Activated naive CD8-positive, alpha-beta T cell treated with anti-CD3 and anti-CD28 coated beads, Interleukin-2, amount 50 U/mL, for 24 hours (primary cell): ENCODE data around the gene ADCY1.

Experiments used
- ATAC-seq: fragments of 150-1000 bp; cut with Tn5 transposase; one replicate; pipeline ENCODE4 v1.10.0; 2021
- DNase-seq: peaks from one replicate; pipeline ENCODE4 v3.0.0; 2021
- H3K27ac Mint-ChIP-seq: one replicate; pipeline ENCODE4 v1.8.0; 2021; ENCODE audit warnings: mild to moderate bottlenecking, mixed read lengths
- H3K27me3 Mint-ChIP-seq: one replicate; pipeline ENCODE4 v1.8.0; 2021; ENCODE audit warnings: mixed read lengths
- H3K36me3 Mint-ChIP-seq: one replicate; pipeline ENCODE4 v1.8.0; 2021; ENCODE audit warnings: low read depth, mixed read lengths
- H3K4me1 Mint-ChIP-seq: one replicate; pipeline ENCODE4 v1.8.0; 2021; ENCODE audit warnings: mixed read lengths
- H3K4me3 Mint-ChIP-seq: one replicate; pipeline ENCODE4 v1.8.0; 2021; ENCODE audit warnings: mild to moderate bottlenecking, moderate library complexity, mixed read lengths
- H3K9me3 Mint-ChIP-seq: one replicate; pipeline ENCODE4 v1.8.0; 2021; ENCODE audit warnings: mixed read lengths

The ADCY1 gene

GRCh38 chr7:45644237-45644636 is 70.1 kb downstream of the ADCY1 start:
- peaks cover 2% of the 10 kb centered on the region for H3K27me3 Mint-ChIP-seq
- ATAC-seq, result no peak
- no peak for DNase-seq
- H3K4me1 Mint-ChIP-seq, result no peaks in the 10 kb centered on the region
- H3K27ac Mint-ChIP-seq, result no peak overlapping the region
- H3K4me3 Mint-ChIP-seq, result no peak overlapping the region
- H3K36me3 Mint-ChIP-seq, result no peaks in the 10 kb centered on the region
- no peaks in the 10 kb centered on the region for H3K9me3 Mint-ChIP-seq

GRCh38 chr7:45645141-45645969 is 71.2 kb downstream of the ADCY1 start:
- H3K27ac Mint-ChIP-seq, result no peak overlapping the region
- no peak for DNase-seq
- H3K9me3 Mint-ChIP-seq, result no peaks in the 10 kb centered on the region
- H3K27me3 Mint-ChIP-seq, result peaks cover 2% of the 10 kb centered on the region
- H3K36me3 Mint-ChIP-seq, result no peaks in the 10 kb centered on the region
- ATAC-seq, result no peak
- no peak overlapping the region for H3K4me3 Mint-ChIP-seq
- H3K4me1 Mint-ChIP-seq, result no peaks in the 10 kb centered on the region

- no peak for ATAC-seq
- Mint-ChIP-seq H3K36me3 (no peaks in the 10 kb centered on the region), H3K27ac (no peak overlapping the region), H3K4me1 (no peaks in the 10 kb centered on the region), H3K9me3 (no peaks in the 10 kb centered on the region), H3K4me3 (no peak overlapping the region), H3K27me3 (peaks cover under 1% of the 10 kb centered on the region)
- no peak for DNase-seq
Measured at GRCh38 chr7:45646207-45646821, 72.1 kb downstream of the ADCY1 start.

GRCh38 chr7:45646996-45647825 is 73.0 kb downstream of the ADCY1 start:
- ATAC-seq, result no peak
- H3K27me3 Mint-ChIP-seq, result no peaks in the 10 kb centered on the region
- no peak overlapping the region for H3K4me3 Mint-ChIP-seq
- DNase-seq, result no peak
- no peak overlapping the region for H3K27ac Mint-ChIP-seq
- no peaks in the 10 kb centered on the region for H3K36me3 Mint-ChIP-seq
- H3K4me1 Mint-ChIP-seq, result no peaks in the 10 kb centered on the region
- H3K9me3 Mint-ChIP-seq, result no peaks in the 10 kb centered on the region

- Mint-ChIP-seq H3K4me1 (no peaks in the 10 kb centered on the region), H3K9me3 (no peaks in the 10 kb centered on the region), H3K27me3 (no peaks in the 10 kb centered on the region), H3K4me3 (no peak overlapping the region), H3K27ac (no peak overlapping the region), H3K36me3 (no peaks in the 10 kb centered on the region)
- DNase-seq (no peak), ATAC-seq (no peak)
Measured at GRCh38 chr7:45647967-45648670, 74.0 kb downstream of the ADCY1 start.

GRCh38 chr7:45648671-45648995 is 74.5 kb downstream of the ADCY1 start:
- H3K36me3 Mint-ChIP-seq, result no peaks in the 10 kb centered on the region
- no peak overlapping the region for H3K27ac Mint-ChIP-seq
- no peak overlapping the region for H3K4me3 Mint-ChIP-seq
- H3K4me1 Mint-ChIP-seq, result no peaks in the 10 kb centered on the region
- no peaks in the 10 kb centered on the region for H3K27me3 Mint-ChIP-seq
- ATAC-seq, result no peak
- H3K9me3 Mint-ChIP-seq, result no peaks in the 10 kb centered on the region
- no peak for DNase-seq

- Mint-ChIP-seq H3K36me3 (no peaks in the 10 kb centered on the region), H3K27me3 (no peaks in the 10 kb centered on the region), H3K27ac (no peak overlapping the region), H3K4me1 (no peaks in the 10 kb centered on the region), H3K9me3 (no peaks in the 10 kb centered on the region), H3K4me3 (no peak overlapping the region)
- no peak for ATAC-seq
- no peak for DNase-seq
Measured at GRCh38 chr7:45649560-45650346, 75.6 kb downstream of the ADCY1 start.

GRCh38 chr7:45650404-45651394 is 76.5 kb downstream of the ADCY1 start:
- Mint-ChIP-seq H3K27me3 (no peaks in the 10 kb centered on the region), H3K4me1 (no peaks in the 10 kb centered on the region), H3K36me3 (no peaks in the 10 kb centered on the region), H3K9me3 (no peaks in the 10 kb centered on the region), H3K27ac (no peak overlapping the region), H3K4me3 (no peak overlapping the region)
- DNase-seq, result no peak
- ATAC-seq, result no peak

GRCh38 chr7:45651540-45651939 is 77.4 kb downstream of the ADCY1 start:
- Mint-ChIP-seq H3K36me3 (no peaks in the 10 kb centered on the region), H3K4me1 (no peaks in the 10 kb centered on the region), H3K4me3 (no peak overlapping the region), H3K27ac (no peak overlapping the region), H3K27me3 (no peaks in the 10 kb centered on the region), H3K9me3 (no peaks in the 10 kb centered on the region)
- ATAC-seq (no peak), DNase-seq (no peak)

GRCh38 chr7:45652630-45653029 is 78.5 kb downstream of the ADCY1 start:
- no peak for DNase-seq
- no peak overlapping the region for H3K27ac Mint-ChIP-seq
- H3K27me3 Mint-ChIP-seq, result no peaks in the 10 kb centered on the region
- H3K36me3 Mint-ChIP-seq, result no peaks in the 10 kb centered on the region
- H3K4me1 Mint-ChIP-seq, result no peaks in the 10 kb centered on the region
- H3K9me3 Mint-ChIP-seq, result no peaks in the 10 kb centered on the region
- ATAC-seq, result no peak
- H3K4me3 Mint-ChIP-seq, result no peak overlapping the region

- Mint-ChIP-seq H3K4me1 (no peaks in the 10 kb centered on the region), H3K4me3 (no peak overlapping the region), H3K27ac (no peak overlapping the region), H3K27me3 (no peaks in the 10 kb centered on the region), H3K36me3 (no peaks in the 10 kb centered on the region), H3K9me3 (no peaks in the 10 kb centered on the region)
- no peak for DNase-seq
- no peak for ATAC-seq
Measured at GRCh38 chr7:45653209-45653907, 79.2 kb downstream of the ADCY1 start.

GRCh38 chr7:45654341-45654740 is 80.2 kb downstream of the ADCY1 start:
- DNase-seq (no peak), ATAC-seq (no peak)
- Mint-ChIP-seq H3K4me3 (no peak overlapping the region), H3K27ac (no peak overlapping the region), H3K9me3 (no peaks in the 10 kb centered on the region), H3K36me3 (no peaks in the 10 kb centered on the region), H3K4me1 (no peaks in the 10 kb centered on the region), H3K27me3 (no peaks in the 10 kb centered on the region)

GRCh38 chr7:45655539-45655938 is 81.4 kb downstream of the ADCY1 start:
- no peaks in the 10 kb centered on the region for H3K36me3 Mint-ChIP-seq
- H3K27ac Mint-ChIP-seq, result no peak overlapping the region
- DNase-seq, result no peak
- ATAC-seq, result no peak
- H3K9me3 Mint-ChIP-seq, result no peaks in the 10 kb centered on the region
- no peaks in the 10 kb centered on the region for H3K27me3 Mint-ChIP-seq
- H3K4me3 Mint-ChIP-seq, result no peak overlapping the region
- no peaks in the 10 kb centered on the region for H3K4me1 Mint-ChIP-seq
